ENCODE measurements around the gene RDH13. TPM values are rescaled to one million over a fixed set of nuclear protein-coding genes. Genes with fewer than 3 reads are reported as not detected.
A peak's percentile ranks its signal among the peaks of the same experiment; 100 is the strongest.

The RDH13 gene
- total RNA-seq, 1 experiment from 2014 or later: 80.4 TPM

GRCh38 chr19:55088021-55088451 is 25.1 kb upstream of the RDH13 start:
- BruUV-seq (replicated peaks): no TSS peak
- Histone ChIP-seq H3K4me3 (ENCODE audit: low read length) (no peak overlapping the region), H2AFZ (ENCODE audit: low read length) (no peak overlapping the region), H3K9me3 (ENCODE audit: low read length) (no peaks in the 10 kb centered on the region), H3K9me2 (replicated peaks; ENCODE audit: low read length) (no peaks in the 10 kb centered on the region), H3K4me2 (ENCODE audit: low read length) (no peak overlapping the region), H3K79me2 (ENCODE audit: low read length) (no peaks in the 10 kb centered on the region), H3K9ac (ENCODE audit: low read length) (no peak overlapping the region), H3K27me3 (ENCODE audit: low read length) (no peaks in the 10 kb centered on the region), H4K20me1 (ENCODE audit: low read length) (no peaks in the 10 kb centered on the region), H3K4me1 (ENCODE audit: insufficient read depth, low read length) (no peaks in the 10 kb centered on the region), H3K27ac (ENCODE audit: low read length) (no peak overlapping the region), H3K36me3 (ENCODE audit: low read depth, low read length) (peaks cover 16% of the 10 kb centered on the region; the same call in 1 of the 2 replicates), H3F3A (ENCODE audit: low read length, unreplicated experiment) (no peaks in the 10 kb centered on the region)
- ATAC-seq: no peak
- ChIA-PET CTCF (interaction anchor here (0.6 kb wide), 2 partner anchors 53 to 175 kb away, joined by 4 to 14 read pairs; no protein-coding TSS in a partner anchor), POLR2A (ENCODE audit: unreplicated experiment) (no interaction called here)
- TF ChIP-seq EZH2 (IDR thresholded peaks at IDR 0.05; ENCODE audit: low read length, unreplicated experiment): no peak
- TF ChIP-seq EZH2phosphoT487 (IDR thresholded peaks at IDR 0.05; ENCODE audit: borderline replicate concordance, low read length): no peak
- TF ChIP-seq, protein P1, sequence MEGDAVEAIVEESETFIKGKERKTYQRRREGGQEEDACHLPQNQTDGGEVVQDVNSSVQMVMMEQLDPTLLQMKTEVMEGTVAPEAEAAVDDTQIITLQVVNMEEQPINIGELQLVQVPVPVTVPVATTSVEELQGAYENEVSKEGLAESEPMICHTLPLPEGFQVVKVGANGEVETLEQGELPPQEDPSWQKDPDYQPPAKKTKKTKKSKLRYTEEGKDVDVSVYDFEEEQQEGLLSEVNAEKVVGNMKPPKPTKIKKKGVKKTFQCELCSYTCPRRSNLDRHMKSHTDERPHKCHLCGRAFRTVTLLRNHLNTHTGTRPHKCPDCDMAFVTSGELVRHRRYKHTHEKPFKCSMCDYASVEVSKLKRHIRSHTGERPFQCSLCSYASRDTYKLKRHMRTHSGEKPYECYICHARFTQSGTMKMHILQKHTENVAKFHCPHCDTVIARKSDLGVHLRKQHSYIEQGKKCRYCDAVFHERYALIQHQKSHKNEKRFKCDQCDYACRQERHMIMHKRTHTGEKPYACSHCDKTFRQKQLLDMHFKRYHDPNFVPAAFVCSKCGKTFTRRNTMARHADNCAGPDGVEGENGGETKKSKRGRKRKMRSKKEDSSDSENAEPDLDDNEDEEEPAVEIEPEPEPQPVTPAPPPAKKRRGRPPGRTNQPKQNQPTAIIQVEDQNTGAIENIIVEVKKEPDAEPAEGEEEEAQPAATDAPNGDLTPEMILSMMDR (conservative IDR thresholded peaks at IDR 0.05; ENCODE audit: low read depth, low read length): no peak
- intact Hi-C loops (cut with micrococcal nuclease): no loop called here
- no peak for DNase-seq

GRCh38 chr19:55087542-55087901 is 24.6 kb upstream of the RDH13 start:
- Histone ChIP-seq H3K4me3 (ENCODE audit: low read length) (no peak overlapping the region), H3K4me2 (ENCODE audit: low read length) (no peak overlapping the region), H3K9me3 (ENCODE audit: low read length) (no peaks in the 10 kb centered on the region), H2AFZ (ENCODE audit: low read length) (no peak overlapping the region), H3K9me2 (replicated peaks; ENCODE audit: low read length) (no peaks in the 10 kb centered on the region), H3K27me3 (ENCODE audit: low read length) (no peaks in the 10 kb centered on the region), H3K9ac (ENCODE audit: low read length) (no peak overlapping the region), H3K79me2 (ENCODE audit: low read length) (no peaks in the 10 kb centered on the region), H3K27ac (ENCODE audit: low read length) (no peak overlapping the region), H3K4me1 (ENCODE audit: insufficient read depth, low read length) (no peaks in the 10 kb centered on the region), H4K20me1 (ENCODE audit: low read length) (no peaks in the 10 kb centered on the region), H3K36me3 (ENCODE audit: low read depth, low read length) (peaks cover 16% of the 10 kb centered on the region; the same call in 1 of the 2 replicates), H3F3A (ENCODE audit: low read length, unreplicated experiment) (no peaks in the 10 kb centered on the region)
- TSS peak; percentile 52 for BruUV-seq (replicated peaks)
- ChIA-PET CTCF (no interaction called here), POLR2A (ENCODE audit: unreplicated experiment) (no interaction called here)
- DNase-seq (no peak), ATAC-seq (no peak)
- TF ChIP-seq EZH2phosphoT487 (IDR thresholded peaks at IDR 0.05; ENCODE audit: borderline replicate concordance, low read length) (no peak), EZH2 (IDR thresholded peaks at IDR 0.05; ENCODE audit: low read length, unreplicated experiment) (no peak)
- TF ChIP-seq, protein P1 (conservative IDR thresholded peaks at IDR 0.05; ENCODE audit: low read depth, low read length): no peak
- intact Hi-C loops (cut with micrococcal nuclease): no loop called here

- BruUV-seq (replicated peaks): no TSS peak
- Histone ChIP-seq H3K36me3 (ENCODE audit: low read depth, low read length) (peaks cover 20% of the 10 kb centered on the region), H3F3A (ENCODE audit: low read length, unreplicated experiment) (no peaks in the 10 kb centered on the region), H3K9me2 (replicated peaks; ENCODE audit: low read length) (no peaks in the 10 kb centered on the region), H3K27me3 (ENCODE audit: low read length) (no peaks in the 10 kb centered on the region), H4K20me1 (ENCODE audit: low read length) (no peaks in the 10 kb centered on the region), H3K4me3 (ENCODE audit: low read length) (no peak overlapping the region), H3K79me2 (ENCODE audit: low read length) (no peaks in the 10 kb centered on the region), H3K9me3 (ENCODE audit: low read length) (no peaks in the 10 kb centered on the region), H3K9ac (ENCODE audit: low read length) (no peak overlapping the region), H3K4me1 (ENCODE audit: insufficient read depth, low read length) (no peaks in the 10 kb centered on the region), H3K4me2 (ENCODE audit: low read length) (no peak overlapping the region), H3K27ac (ENCODE audit: low read length) (no peak overlapping the region), H2AFZ (ENCODE audit: low read length) (no peak overlapping the region)
- TF ChIP-seq, protein P1 (conservative IDR thresholded peaks at IDR 0.05; ENCODE audit: low read depth, low read length): no peak
- TF ChIP-seq EZH2phosphoT487 (IDR thresholded peaks at IDR 0.05; ENCODE audit: borderline replicate concordance, low read length): no peak
- TF ChIP-seq EZH2 (IDR thresholded peaks at IDR 0.05; ENCODE audit: low read length, unreplicated experiment): no peak
- ATAC-seq (no peak), DNase-seq (no peak)
- CTCF ChIA-PET: no interaction called here
- intact Hi-C loops (cut with micrococcal nuclease): no loop called here
- POLR2A ChIA-PET (ENCODE audit: unreplicated experiment): no interaction called here
Observed at GRCh38 chr19:55086730-55087541, 24.0 kb upstream of the RDH13 start.

Measured in PC-3 (cell line).